Neutrophil (primary cell): ENCODE data around the gene LRRC4C.

Source experiments
- H3K27ac ChIP-seq: fragments of 200-600 bp; sonication (generic); 2 replicates; pipeline ENCODE4 v1.5.1; 2016; ENCODE audit warnings: mild to moderate bottlenecking, moderate library complexity
- H3K27me3 ChIP-seq: fragments of 200-600 bp; sonication (generic); 2 replicates; pipeline ENCODE4 v1.6.0; 2016; ENCODE audit warnings: mild to moderate bottlenecking
- H3K36me3 ChIP-seq: fragments of 200-600 bp; sonication (generic); 2 replicates; pipeline ENCODE4 v1.5.1; 2017
- H3K4me1 ChIP-seq, 2 experiments: fragments of 200-600 bp in 1 of 2; sonication (generic) in 1 of 2; 1 replicate in 1 of 2; 2 replicates in 1 of 2; pipeline versions ENCODE4 v1.5.1 to v1.6.1; 2013 to 2016; ENCODE audit warnings: low read depth in 1 of 2, low read length in 1 of 2, mild to moderate bottlenecking in 1 of 2, moderate library complexity in 1 of 2; ENCODE audit not compliant: control insufficient read depth in 1 of 2, insufficient read depth in 1 of 2
- H3K4me3 ChIP-seq, 2 experiments: fragments of 200-600 bp in 1 of 2; sonication (generic) in 1 of 2; 1 replicate in 1 of 2; 2 replicates in 1 of 2; pipeline ENCODE4 v1.5.1; 2013 to 2016; ENCODE audit warnings: low read depth in 1 of 2, low read length in 1 of 2, mild to moderate bottlenecking in 1 of 2, moderate library complexity in 1 of 2
- H3K9me3 ChIP-seq: fragments of 200-600 bp; sonication (generic); 2 replicates; pipeline ENCODE4 v1.5.1; 2016
- CTCF ChIP-seq: fragments of 200-600 bp; sonication (generic); IDR thresholded peaks from 2 replicates; pipeline ENCODE4 v1.5.1; 2016; ENCODE audit warnings: antibody characterized with exemption

The LRRC4C gene

GRCh38 chr11:41273908-41274307 lies 185.5 kb downstream of the LRRC4C start:
- no peak overlapping the region for H3K4me3 ChIP-seq
- H3K36me3 ChIP-seq = no peaks in the 10 kb centered on the region
- H3K27ac ChIP-seq = no peak overlapping the region
- H3K9me3 ChIP-seq = no peaks in the 10 kb centered on the region
- TF ChIP-seq CTCF = no peak
- no peaks in the 10 kb centered on the region for H3K27me3 ChIP-seq
- H3K4me1 ChIP-seq = no peaks in the 10 kb centered on the region

- Histone ChIP-seq H3K4me1 (no peaks in the 10 kb centered on the region), H3K36me3 (no peaks in the 10 kb centered on the region), H3K27me3 (no peaks in the 10 kb centered on the region), H3K4me3 (no peak overlapping the region), H3K9me3 (no peaks in the 10 kb centered on the region), H3K27ac (no peak overlapping the region)
- TF ChIP-seq CTCF = no peak
Observed at GRCh38 chr11:41267451-41267850, 192.0 kb downstream of the LRRC4C start.

GRCh38 chr11:41256041-41256440 lies 203.4 kb downstream of the LRRC4C start:
- no peaks in the 10 kb centered on the region for H3K36me3 ChIP-seq
- no peak for TF ChIP-seq CTCF
- H3K27me3 ChIP-seq = no peaks in the 10 kb centered on the region
- no peaks in the 10 kb centered on the region for H3K4me1 ChIP-seq
- H3K27ac ChIP-seq = no peak overlapping the region
- H3K4me3 ChIP-seq = no peak overlapping the region
- no peaks in the 10 kb centered on the region for H3K9me3 ChIP-seq

- no peak for TF ChIP-seq CTCF
- Histone ChIP-seq H3K27me3 (no peaks in the 10 kb centered on the region), H3K4me3 (no peak overlapping the region), H3K36me3 (no peaks in the 10 kb centered on the region), H3K27ac (no peak overlapping the region), H3K4me1 (no peaks in the 10 kb centered on the region), H3K9me3 (no peaks in the 10 kb centered on the region)
Observed at GRCh38 chr11:41254966-41255365, 204.5 kb downstream of the LRRC4C start.

GRCh38 chr11:41250408-41250935 lies 209.0 kb downstream of the LRRC4C start:
- H3K4me1 ChIP-seq = no peaks in the 10 kb centered on the region
- no peak for TF ChIP-seq CTCF

GRCh38 chr11:41247621-41248020 lies 211.8 kb downstream of the LRRC4C start:
- Histone ChIP-seq H3K27me3 (no peaks in the 10 kb centered on the region), H3K4me1 (no peaks in the 10 kb centered on the region), H3K4me3 (no peak overlapping the region), H3K9me3 (no peaks in the 10 kb centered on the region), H3K36me3 (no peaks in the 10 kb centered on the region), H3K27ac (no peak overlapping the region)
- TF ChIP-seq CTCF = no peak

More at GRCh38 chr11:41250408-41250935, 209.0 kb downstream of the LRRC4C start:
- Histone ChIP-seq H3K27me3 (no peaks in the 10 kb centered on the region), H3K9me3 (no peaks in the 10 kb centered on the region), H3K27ac (no peak overlapping the region), H3K36me3 (no peaks in the 10 kb centered on the region), H3K4me3 (no peak overlapping the region)
